HG03064 (cell line): Measurements from ENCODE around the gene LSM6.

ENCODE experiments used
- ATAC-seq: cut with Tn5 transposase; IDR thresholded peaks from one replicate; pipeline ENCODE4 v1.9.1; 2021; ENCODE audit warnings: low read depth; ENCODE audit not compliant: unreplicated experiment

LSM6 gene

DNA sequence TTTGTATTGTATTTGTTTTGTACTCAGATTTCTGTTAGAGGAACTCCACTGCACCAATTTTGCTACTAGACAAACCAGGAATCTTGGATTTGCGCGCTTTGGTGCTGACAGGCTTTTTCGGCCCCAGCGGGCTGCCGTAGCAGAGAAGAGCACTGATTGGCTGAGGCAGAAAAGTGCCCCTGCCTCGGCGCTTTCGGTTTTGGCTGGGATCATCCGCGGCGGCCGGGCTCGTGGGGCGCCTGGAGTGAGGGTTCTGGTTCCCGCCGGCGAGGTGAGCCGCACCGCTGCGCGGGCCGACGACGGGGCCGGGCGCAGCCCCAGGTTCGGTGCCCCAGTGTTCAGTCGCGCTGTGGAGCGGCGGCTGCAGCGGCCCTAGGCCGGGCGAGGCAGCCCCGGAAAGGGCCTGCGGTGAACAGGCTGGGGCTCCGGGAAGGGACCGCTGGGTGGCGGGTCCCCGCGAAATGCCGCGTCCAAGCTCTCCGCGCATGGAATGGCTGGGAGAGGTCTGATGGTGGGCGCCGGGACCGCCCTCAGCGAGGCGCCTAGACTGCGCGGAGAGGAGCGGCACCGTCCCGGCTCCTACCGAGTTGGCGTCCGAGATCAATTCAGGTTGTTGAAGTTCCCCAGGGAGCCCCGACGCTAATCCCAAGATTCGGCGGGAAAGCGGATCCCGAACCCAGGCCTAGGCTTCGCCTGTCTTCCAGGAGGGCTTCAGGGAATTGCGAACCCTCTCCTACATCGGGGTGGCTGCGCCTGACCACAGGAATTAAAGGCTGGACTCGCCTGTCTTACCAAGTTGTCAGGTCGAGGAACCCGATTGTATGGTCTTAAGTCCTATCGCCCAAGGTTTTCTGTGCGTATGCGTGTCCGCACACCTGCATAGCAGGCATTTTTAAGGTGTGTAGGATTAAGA, at the start of gene LSM6:
TSS of gene LSM6 (plus strand) at position 178 of the 913 bp plus-strand sequence. CDS start 7,204 bp downstream, outside the sequence.
- ATAC-seq: peak; percentile 87

DNA sequence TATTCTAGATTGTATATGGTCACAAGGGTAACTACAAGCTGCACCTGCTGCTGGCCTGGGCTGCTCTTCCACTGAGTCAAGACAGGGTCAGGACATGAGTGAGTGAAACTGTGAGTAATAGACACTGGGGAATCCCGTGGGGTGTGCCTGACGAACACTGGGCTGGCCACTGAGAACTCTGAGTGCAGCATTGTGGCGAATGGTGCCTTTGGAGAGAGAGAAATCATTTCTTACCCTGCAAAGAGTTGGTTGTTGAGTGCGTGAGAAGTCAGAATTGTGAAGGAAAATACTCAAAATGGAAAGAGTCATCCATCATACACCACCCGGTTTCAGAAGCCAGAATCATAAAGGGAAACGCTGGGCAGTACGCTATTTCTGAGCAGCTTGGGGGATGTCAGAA, 43.1 kb upstream of the LSM6 start:
- peak; percentile 97 for ATAC-seq

DNA sequence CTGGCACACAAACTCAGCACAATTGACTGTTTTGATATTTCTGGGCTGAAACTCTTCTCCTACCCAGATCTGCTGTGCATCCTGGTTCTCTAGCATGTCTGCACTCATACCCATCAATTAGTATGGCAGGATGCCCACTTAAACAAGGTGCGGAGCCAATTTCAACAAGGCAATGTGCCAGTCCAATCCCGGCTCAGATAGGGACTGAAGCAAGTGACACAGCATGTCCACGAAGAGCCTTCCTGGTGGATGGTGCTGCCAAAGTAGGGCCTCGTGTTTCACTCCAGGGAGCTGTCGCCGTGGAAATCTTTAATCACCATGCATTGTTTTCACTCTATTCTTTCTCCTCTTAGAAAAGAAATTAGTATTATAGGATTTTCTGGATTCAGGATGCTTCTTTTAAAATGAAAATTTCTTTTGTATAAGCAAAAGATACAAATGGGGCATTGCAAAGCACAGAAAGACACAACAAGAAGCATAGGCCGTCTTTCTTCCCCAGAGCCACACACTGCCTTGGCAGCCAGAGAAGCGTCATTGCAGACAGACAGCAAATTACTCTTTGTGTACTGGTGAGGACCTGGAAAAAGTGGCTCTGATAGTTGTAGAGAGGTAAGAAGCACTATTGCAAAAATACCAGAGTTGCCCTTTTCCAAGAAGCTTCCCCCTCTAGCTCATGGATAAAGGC, 40.6 kb upstream of the LSM6 start:
- ATAC-seq: no peak

DNA sequence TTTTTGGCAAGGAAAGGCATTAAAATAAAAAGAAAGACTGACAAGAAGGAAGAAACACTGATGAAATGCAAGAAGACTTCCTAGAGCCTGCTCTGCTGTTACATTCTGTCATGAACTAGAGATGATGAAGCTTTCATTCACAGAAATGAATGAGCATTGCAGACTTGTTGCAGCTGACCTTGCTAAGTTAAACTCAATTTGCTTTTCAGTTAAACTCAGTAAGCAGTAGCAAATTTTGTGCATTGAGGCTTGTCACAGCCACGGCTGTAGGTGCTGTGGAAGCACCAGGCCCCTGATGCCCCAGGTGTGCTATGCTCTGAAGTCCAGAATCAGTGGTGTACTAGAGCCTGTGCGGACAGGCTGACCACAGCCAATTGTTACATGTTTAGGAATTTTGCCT, 39.6 kb upstream of the LSM6 start:
- ATAC-seq: no peak

DNA sequence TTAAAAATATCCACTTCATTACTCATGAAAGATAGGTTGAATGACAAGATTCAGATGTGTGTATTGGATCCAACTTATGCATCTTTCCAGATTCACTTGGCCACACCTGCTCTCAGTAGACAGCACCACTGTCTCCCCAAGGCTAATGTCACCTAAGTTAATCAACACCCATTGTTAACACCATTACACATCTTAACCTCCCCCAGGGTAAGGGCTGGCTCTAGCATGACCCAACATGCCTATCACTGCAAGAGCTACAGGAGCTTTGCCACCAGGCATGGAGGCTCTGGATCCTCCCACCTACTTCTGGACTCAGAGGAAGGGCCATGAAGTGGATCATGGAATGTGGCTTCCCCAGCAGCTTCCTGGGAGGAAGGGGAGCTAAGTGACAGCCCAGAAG, 32.8 kb upstream of the LSM6 start:
- no peak for ATAC-seq

DNA sequence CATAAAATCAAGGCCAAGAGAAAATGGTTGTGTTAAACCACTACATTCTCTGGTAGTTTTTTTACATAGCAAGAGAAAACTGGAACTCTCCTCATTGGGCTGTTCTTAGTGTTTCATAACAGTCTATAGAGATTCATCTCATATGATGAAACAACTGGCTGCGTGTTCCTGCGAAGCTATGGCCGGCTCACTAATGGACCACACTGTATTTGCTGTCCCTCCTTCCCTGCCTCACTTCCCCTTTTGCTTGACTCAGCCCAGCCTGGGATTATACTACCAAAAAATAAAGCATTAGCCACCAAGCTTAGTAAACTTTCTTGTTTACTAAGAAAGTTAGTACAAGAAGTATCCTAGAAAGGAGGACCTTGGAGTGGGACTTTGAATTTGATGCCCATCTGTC, 31.6 kb upstream of the LSM6 start:
- ATAC-seq: no peak

DNA sequence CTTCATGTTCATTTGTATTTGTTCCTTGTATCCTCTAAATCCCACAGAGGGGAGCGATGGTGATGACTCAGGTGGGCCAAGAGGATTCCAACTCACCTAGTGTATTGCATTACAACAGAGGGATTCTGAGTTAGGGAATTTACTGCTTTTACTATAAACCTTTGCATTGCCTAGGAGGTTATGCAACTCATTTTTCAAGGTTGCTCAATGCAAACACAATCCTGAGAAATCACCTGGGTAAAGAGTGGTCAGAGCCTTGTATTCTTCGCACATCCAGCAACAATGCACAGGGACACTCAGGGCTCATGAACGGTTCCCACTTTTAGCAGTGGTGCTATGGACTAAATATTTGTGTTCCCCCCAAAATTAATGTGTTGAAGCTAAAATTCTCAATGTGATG, 28.6 kb upstream of the LSM6 start:
- no peak for ATAC-seq

DNA sequence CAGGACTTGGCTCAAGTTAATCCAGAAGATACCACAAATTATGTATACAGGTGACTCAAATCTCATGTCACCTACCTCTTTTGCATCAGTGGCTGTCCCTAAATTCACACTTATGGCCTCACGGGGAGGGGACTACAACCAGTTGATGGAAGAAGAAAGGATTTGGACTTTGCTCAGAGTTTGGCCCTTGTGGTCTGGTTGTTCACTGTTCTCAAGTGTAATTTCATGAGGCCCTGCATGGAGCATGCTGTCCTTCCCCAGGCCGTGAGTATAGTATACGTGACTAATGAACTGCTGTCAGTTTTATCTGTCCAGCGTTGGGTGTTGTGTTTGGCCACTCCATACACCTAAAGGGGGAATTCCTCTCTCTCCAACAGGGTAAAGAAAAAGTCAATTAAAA, 27.5 kb upstream of the LSM6 start:
- no peak for ATAC-seq

DNA sequence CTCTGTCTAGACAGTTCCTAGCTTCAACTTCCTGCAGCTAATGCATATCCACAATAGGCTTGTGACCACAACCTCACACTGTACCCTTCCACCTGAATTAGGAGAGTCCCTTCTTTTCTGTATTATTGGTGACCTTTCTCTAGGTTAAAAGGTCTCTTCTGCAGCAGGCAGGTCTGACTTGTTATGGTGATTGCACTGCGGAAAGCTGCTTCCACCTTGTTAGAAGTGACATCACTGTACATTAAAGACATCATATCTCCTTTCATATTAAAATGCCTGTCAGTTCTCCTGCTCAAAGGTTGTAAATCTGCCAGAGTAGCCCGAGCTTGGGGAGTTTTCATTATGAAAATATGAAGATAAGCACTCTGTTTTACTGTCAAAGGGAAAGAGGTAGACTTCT, 21.5 kb upstream of the LSM6 start:
- no peak for ATAC-seq

DNA sequence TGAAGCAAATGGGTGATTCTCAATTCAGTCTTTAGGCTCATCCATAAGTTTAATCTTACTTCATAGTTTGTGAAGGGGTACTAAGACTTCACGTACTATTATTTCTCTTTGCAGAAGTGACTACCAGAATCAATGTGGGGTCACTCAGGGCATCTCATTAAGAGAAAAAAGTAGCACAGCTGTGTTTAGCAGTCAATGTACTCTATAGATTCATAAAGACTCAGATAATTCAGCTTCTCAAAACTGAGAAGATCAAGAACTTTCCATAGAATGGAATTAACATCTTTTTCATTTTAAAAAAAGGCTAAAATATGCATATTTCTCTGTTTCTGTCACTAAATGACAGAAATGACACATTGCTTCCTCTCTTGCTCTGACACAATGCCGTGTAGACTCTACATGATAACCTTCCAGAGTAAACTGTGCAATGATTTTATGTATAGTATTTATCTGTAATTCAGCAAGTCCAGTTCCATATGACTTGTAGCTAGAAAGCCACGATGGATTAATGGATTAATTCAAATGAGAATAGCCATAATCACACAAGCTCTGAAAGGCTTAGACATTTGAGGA, 20.3 kb upstream of the LSM6 start:
- ATAC-seq: no peak

DNA sequence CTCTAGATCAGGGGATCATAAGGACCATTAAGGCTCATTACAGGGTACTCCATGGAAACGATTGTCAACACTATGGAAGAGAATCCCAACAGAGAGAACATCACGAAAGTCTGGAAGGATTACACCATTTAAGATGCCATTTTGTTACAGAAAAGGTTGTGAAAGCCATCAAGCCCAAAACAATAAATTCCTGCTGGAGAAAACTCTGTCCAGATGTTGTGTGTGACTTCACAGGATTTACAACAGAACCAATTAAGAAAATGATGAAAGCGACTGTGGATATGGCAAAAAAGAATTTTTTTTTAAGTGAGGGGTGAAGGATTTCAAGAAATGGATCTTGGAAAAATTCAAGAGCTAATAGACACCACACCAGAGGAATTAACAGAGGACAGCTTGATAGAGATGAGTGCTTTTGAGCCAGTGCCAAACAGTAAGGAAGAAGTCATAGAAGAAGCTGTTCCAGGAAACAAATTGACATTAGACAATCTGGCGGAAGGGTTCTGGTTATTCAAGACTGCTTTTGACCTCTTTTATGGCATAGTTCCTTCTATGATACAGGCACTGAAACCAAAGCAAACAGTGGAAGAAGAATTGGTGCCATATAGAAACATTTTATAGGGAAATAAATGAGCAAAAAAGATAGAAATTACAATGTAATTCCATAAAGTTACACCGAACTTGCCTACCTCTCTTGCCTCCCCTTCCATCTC, 17.3 kb upstream of the LSM6 start:
- no peak for ATAC-seq

DNA sequence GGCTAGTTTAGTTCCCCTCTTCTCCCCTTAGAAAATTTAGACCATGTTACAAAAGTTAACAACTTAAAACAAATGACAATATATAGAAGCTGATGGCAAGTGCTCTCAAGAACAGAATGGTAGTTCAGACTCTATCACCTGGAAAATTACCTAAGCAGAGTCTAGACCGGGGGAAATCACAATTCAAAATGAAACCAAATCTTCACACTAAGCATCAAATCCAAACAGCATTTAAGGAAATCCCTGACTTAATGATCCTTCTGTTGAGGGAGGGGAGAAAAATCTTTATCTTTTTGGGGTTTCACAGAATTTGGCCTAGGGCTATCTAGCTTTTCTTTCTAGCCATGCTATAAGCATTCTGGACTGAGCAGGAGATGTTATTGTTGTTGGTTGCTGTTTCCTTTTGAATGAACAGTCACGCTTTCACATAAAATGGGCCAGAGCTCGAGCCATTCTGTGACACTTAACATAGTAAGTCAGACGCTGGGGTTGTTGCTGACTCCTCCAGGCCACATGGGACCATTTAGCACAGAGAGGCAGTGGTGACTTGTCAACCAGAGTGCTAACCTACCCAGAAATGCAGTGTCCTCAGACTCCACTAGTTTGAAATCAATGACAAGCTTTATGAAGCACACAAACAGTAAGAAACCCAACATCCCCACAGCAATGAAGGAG, 16.0 kb upstream of the LSM6 start:
- peak; percentile 73 for ATAC-seq

DNA sequence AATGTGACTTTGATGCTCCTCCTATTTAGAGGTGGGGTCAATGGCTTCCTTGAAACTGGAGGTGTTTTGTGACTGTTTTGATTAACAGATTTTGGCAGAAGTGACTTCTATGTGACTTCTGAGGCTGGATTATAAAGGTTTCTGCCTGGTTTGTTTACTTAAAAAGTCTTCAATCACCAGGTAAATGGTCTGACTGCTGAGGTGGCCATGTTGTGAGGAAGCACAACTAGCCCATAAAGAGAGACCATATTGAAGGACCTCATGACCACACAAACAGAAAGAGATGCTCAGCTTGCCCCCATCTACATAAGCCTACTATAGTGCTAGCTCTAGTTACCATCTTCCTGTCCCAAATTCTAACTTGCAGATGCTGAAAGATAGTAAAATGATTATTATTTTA, 14.3 kb upstream of the LSM6 start:
- ATAC-seq: no peak

DNA sequence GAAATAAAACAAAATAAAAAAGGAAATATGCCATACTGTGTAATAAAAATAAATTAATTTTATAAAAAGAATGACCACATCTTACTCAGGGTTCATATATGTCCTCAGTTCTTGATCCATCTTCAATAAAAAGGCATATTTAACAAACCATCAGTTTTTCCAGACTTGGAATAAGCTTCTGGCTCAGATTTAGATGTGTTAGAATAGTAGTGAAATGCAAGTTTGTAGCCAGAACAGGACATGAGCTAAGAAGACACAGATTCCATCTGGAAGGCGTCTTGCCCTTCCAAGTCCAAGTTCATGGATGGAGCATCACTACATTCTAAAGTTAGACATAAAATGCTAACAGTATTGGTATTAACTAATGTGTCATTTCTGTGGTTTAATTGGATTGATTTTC, 10.3 kb upstream of the LSM6 start:
- ATAC-seq: no peak

DNA sequence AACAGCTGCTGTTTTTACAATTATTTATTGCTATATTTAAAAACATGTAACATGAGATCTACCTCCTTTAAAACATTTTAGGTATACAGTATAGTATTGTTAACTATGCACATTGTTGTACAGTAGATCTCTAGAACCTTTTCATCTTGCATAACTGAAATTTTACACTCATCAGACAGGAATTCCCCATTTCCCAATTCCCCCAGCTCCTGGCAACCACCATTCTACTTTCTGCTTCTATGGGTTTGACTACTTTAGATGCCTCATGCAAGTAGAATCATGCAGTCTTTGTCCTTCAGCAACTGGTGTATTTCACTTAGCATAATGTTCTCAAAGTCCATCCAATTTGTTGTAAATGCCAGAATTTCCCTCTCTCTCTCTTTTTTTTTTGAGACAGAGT, 9.7 kb upstream of the LSM6 start:
- no peak for ATAC-seq

DNA sequence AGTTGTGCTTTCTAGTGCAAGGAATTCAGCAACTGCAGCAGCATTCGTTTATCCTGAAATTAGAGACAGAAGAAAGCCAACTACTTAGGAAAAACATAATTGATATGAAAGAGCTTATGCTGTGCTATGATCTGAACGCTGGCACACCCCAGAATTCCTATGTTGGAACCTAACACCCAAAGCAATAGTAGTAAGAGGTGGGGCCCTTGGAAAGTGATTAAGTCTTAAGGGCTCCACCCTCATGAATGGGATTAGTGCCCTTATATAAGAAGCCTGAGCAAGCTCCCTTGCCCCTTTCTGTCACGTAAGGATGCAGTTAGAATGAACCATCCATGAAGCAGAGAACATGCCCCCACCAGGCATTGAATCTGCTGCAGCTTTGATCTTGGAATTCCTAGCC, 5.4 kb upstream of the LSM6 start:
- ATAC-seq: no peak

DNA sequence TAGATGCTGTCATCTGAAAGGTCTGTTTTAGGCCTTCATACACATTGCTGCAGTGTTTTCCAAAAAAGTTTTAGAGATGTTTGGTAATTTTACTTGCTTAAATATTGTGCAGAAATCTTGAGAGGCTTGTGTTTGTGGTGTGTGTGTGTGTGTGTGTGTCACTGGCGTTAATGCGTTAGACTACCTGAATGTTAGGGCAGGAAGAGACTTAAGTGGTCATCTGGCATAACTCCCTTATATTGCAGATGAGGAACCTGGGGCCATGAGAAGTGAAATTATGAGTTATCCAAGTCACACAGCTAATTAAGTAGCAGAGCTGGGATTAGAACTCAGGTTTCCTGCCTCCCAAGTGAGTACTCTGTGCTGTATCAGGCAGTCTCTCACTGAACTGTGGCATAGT, 1.4 kb downstream of the LSM6 start:
- no peak for ATAC-seq

DNA sequence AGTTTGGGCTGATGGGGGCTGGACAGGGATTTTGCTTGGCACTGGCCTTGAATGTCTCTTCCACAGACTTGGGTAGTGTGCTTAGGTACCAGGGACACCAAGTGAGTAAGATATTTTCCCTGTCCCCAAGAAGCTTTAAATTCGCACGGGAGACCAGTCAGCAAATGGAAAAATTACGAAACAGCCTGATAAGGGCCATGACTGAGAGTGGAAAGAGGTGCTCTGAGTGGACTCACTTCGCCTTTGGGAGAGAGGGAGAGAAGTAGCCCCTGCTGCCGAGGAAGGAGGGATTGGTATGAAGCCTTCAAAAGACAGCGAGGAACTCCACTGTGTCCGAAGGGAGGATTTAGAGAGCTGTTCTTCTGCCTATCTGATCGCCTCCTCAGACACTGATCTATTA, 2.6 kb downstream of the LSM6 start:
- ATAC-seq: no peak

DNA sequence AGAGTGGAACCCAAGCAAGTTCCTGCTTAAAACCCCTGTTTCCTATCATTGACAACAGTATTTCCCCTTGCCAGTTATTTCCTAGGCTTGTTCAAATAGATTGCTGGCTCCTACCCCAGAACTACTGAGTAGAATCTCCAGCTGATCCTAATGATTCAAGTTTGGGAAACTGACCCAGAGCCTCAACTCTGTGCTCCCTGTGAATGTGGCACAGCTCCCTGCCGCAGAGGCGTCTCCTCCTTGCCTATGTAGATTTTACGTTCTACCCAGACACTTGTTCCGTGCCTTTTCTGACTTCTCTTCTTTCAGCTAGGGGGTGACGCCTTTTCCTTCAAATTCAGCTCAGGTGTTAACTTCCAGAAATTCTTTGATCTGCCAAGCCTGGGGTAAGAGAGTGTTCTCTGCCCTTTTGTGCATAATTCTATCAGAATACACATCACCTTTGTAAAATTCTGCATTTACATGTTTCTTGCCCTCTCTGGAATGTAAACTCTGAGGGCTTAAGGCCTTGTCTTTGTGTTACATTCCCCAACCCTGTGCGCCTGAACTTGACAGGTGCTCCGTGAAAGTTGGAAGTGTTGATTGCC, 4.4 kb downstream of the LSM6 start:
- no peak for ATAC-seq

DNA sequence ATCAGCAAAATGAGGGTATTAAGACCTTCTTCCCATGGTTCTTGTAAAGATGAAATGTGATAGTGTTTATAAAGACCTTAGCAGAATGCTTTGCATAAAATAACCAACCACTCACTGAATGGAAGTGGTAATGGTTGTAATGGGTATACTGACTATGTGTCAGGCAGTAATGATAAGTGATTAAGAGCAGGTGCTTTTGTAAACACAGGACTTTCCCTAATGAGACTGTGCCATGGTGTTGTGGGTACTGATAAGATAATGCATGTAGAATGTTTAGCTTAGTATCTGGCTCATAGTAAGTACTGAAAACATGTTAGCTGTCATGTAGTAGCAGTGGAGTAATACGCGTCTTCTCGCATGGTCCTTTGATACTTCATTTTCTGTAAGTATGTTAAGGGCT, 6.9 kb downstream of the LSM6 start:
- ATAC-seq: no peak
